NCI-H128 (cell line): ENCODE data around the gene SLC30A2.

Experiments used
- DNase-seq: peaks from one replicate; lab custom pipeline; 2025; ENCODE audit not compliant: unreplicated experiment; lab: John Stamatoyannopoulos, UW

SLC30A2 gene

GRCh38 chr1:26070296-26070962 lies 24.5 kb upstream of the SLC30A2 start:
- no peak for DNase-seq

DNA sequence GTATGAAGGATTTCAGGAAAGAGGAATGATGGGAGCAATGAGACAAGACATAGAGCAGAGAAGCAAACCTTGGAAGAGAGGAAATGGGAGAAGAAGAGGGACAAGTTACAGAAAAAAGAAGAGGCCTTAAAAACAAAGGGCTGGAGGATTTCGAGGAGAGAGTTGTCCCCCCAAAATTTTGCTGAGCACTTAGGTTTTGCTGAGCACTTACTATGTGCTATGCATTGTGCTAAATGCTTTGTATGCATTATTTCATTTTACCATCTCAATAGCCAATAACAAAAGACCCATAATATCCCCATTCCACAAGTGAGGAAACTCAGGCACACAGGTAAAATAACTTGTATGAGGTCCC lies 24.0 kb upstream of the SLC30A2 start:
- DNase-seq, result no peak

- no peak for DNase-seq
Observed at GRCh38 chr1:26067432-26067911, 21.6 kb upstream of the SLC30A2 start, which contains the start of gene TRIM63. Gene TRIM63 (minus strand): TSS chr1:26067630. CDS start chr1:26067494, 136 bp downstream.

DNA sequence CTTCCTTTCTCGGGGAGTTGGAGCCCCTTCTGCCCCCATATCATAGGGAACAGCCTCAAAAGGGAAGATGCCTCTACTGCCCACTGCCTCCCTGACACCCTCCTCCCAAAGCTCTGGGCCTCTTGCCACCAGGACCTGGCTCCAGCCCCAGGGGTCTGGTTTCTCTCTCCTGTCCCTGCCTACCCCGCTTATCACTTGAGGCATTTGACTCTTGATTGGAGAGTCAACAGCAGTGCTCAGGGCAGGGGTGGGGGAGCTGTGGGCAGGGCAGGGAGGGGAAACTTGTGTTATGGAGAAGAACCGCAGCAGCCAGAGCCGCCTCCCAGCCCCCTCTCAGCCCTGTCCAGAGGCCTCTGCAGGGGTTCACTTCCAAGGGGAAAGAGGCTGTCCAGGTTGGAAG lies 20.9 kb upstream of the SLC30A2 start:
- no peak for DNase-seq

- DNase-seq, result no peak
Observed at GRCh38 chr1:26066160-26066559, 20.2 kb upstream of the SLC30A2 start.

DNA sequence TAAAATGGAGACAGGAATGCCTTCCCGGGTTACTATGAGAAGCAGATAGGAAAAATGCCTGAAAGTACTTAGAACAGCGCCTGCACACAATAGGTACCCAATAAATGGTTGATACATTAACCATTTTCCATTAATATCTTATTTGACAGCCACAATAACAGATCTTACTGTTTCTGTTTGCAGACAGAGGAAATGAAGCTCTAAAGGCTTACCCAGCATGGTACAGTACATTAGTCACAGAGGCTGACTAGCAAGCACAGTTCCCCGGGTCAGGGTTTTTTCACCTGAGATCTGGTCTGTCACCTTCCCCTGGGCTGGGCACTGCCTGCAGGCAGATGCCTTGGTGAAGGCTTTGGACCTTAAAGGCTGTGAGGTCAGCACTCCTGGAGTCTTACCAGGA lies 18.6 kb upstream of the SLC30A2 start:
- DNase-seq, result no peak

DNA sequence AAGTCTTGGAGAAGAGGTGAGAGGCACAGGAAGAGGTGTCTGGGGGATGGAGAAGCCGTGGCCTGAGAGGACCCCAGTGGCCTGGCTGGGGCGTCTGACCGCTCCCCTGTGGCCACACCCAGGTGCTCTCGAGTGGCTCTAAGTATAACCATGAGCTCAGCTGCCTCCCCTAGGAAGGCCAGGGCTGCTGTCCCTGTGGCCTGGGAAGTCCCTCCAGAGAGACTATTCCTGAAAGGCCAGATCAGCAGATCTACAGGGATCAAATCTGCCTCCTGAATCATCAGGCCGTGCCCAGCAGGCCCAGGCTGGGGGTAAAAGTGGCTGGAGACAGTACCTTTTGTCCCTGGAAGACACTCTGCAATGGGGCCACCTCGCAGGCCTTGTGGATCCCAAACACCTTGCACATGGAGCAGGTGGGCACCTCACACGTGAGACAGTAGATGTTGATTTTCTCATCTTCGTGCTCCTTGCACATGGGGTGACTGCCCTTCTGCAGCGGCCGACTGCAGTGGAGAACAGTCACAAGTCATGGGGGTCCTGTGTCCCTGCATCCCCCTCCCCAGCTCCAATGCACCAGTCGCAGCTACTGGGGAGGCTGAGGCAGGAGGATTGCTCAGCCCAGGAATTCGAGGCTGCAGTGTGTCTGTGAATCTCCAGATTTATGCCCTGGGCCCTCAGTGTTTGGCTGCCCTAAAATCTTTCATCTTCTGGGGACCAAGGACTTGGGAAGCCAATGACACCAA lies 15.1 kb upstream of the SLC30A2 start:
- no peak for DNase-seq

DNA sequence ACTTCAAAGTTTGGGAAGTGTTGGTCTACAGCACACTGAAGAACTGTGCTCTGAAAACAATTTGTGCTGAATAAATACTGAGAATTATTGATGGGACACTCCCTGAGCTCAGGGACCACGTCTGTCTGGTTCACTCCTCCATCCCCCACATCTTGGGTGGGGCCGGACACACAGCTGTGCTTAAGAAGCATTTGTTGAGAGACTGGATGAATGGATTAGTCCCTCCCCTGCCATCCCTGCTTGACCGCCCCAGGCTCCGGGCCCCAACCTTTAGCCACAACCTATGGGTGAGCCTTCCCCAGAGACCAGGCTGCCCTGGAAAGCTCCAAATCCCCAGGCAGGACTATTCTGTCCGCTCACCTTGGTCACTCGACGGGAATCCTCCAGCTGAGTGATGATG lies 14.0 kb upstream of the SLC30A2 start:
- no peak for DNase-seq

GRCh38 chr1:26058052-26058595 lies 12.2 kb upstream of the SLC30A2 start:
- no peak for DNase-seq

- no peak for DNase-seq
Observed at GRCh38 chr1:26057189-26057588, 11.3 kb upstream of the SLC30A2 start.

DNA sequence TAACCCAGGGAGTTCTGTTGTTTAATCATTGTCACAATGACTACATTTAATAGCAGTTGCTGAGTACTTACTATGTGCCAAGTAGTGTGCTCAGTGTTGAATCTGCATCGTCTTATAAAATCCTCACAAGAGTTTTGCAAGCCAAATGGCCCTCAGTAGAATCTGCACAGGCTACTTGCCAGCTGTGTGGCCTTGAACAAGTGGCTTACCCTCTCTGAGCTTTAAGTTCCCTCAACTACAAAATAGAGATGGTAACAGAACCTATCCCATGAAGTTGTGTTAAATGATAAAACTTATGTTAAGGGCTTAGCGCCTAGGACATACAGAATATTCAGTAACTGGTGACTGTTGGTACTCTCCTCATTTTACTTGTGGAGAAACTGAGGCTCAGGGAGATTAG lies 9.1 kb upstream of the SLC30A2 start:
- no peak for DNase-seq

GRCh38 chr1:26053718-26054560 lies 8.0 kb upstream of the SLC30A2 start:
- no peak for DNase-seq

DNA sequence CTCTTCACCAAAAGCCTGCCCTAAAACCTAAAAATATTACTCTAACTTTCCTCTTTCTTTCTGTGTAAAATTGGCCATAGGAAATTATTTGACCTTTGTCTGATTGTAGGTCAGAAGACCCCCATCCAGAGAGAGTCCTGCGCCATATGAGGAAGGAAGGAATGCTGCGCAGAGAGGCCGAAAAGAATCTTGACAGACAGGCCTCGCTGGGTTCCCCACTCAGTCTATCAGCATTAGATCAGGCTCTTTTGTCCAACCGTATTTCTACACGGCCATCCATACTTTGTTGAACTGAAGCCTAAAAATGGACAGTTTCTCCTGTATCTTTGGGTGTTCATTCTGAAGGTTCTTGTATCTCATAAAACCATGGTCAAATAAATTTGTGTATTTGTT lies 4.3 kb upstream of the SLC30A2 start:
- DNase-seq, result no peak

DNA sequence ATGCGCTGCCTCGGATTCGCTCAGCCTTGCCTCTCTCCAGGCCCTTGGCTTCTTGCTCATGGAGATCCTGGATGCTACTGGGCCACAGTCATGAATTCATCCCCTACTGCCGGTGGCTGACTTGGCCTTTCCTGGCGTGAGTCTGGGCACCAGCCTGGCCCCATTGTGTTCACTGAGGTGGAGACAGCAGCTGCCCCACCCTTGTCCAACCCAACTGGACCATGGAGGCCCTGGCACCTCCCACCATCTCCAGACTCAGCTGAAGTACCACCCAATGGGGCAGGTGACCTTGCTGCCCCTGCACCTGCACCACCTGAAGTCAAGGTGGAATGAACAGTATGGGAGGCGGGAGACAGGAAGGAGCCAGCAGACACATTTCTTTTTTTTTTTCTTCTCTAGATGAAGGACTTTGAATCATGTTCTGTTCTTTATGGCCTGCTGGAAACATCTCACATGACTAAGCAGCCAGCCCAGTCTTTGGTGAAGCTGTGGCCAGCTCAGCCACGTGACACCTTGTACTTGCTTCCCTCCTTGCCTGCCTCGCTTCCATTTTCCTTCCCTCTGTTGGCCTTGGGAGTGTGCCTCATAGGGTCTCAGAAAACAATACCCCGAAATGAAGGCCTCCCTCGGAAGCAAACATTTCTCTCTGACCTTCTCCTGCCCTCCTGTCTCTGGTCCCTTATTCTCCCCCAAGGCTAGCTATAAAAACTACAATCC lies 3.8 kb upstream of the SLC30A2 start:
- DNase-seq, result no peak

DNA sequence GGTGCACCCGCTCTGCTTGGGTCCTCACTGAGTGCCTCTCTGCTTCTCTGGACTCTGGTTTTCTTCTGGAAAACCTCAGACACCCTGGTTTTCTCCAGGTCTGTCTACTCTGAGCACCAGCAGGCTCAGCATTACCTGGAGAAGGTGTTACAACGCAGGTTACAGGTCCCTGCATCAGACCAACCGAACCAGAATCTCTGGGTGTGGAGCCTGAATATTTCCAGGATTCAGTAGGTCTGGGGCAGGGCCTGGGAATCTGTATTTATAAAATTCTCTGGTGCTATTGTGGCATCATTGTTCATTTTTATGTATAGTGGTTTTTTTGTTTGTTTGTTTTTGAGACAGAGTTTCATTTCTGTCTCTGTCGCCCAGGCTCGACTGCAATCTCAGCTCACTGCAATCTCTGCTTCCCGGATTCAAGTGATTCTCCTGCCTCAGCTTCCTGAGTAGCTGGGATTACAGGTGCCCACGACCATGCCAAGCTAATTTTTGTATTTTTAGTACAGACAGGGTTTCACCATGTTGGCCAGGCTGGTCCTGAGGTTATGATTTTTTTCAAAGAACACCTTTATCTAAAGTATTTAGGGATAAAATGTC lies 1.5 kb upstream of the SLC30A2 start:
- no peak for DNase-seq

DNA sequence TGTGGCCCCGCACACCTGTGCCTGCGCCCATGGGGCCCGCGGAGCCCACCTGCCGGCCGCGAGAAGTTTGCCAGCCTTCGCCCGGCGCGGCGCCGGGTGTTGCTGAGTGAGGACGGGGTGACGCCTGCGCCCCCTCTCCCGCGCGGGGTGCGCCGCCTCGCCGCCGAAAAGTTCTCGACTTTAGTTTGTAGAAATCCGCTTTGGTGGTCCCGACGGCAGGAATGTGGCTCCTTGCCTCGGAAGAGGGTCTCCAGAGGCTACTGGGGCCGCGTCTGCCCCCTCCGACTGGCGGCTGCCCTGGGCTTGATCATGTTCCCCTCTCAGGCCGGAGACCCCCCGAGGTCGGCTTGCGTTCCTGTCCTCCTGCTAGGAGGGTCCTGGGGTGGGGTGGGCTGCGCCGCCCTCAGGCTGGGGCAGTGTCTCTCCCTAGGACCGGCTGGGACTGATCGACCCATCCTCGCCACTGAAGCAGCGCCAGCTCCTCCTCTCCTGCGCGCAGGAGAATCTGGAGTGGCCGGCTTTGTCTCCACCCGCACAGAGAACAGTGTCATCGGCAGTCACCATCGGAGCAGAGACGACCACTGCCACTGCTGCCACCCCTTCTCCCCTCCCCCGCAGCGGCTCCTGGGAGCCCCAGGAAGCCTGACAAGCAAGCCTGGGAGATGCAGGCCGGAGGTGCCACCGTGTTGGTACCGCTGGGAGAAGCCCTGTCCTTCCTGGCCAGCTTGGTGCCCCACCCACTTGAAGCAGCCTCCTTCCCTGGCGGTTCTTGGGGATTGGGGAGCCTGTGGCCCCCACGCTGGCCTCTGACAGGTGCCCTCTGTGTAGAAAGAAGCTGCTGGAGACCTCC lies 553 bp upstream of the SLC30A2 start:
- DNase-seq, result no peak

GRCh38 chr1:26044971-26045721 lies 772 bp downstream of the SLC30A2 start:
- no peak for DNase-seq

GRCh38 chr1:26044414-26044813 lies 1.5 kb downstream of the SLC30A2 start:
- DNase-seq, result no peak

DNA sequence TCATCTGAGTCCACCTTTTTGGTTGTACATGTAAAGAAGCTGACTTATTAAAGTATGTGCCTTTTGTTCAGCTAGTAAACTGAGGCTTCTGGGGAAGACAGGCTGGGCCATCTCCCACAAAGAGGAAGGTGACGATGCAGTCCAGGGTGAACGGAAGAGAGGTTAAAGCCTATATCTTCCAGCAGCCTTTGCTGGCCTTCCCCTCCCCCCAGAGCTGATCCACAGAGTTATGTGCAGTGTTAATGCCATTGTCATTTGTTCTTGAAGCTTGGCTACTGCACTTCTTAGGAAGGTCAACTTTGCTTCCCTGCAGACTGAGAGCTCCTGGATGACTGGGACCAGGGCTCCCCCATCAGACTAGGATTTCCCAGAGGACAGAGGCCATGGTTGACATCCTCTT lies 2.2 kb downstream of the SLC30A2 start:
- DNase-seq, result no peak
